Brain microvascular endothelial cell (primary cell): ENCODE data around the gene GORAB.

Source experiments
- DNase-seq: peaks from one replicate; pipeline ENCODE4 v3.0.0-alpha.2; 2020
- H3K27ac ChIP-seq: fragments of 250-450 bp; sonication (Bioruptor Pico); 2 replicates; pipeline ENCODE4 v1.5.1; 2020; ENCODE audit warnings: mild to moderate bottlenecking, moderate library complexity
- H3K27me3 ChIP-seq: fragments of 250-450 bp; sonication (Bioruptor Pico); replicated peaks from 2 replicates; pipeline ENCODE4 v1.5.1; 2020; ENCODE audit warnings: mild to moderate bottlenecking
- H3K36me3 ChIP-seq: fragments of 250-450 bp; sonication (Bioruptor Pico); replicated peaks from 2 replicates; pipeline ENCODE4 v1.5.1; 2020; ENCODE audit warnings: mild to moderate bottlenecking
- H3K4me3 ChIP-seq: 2 replicates; pipeline ENCODE4 v1.5.1; 2011; ENCODE audit warnings: low read depth, mild to moderate bottlenecking, control low read depth, low read length, moderate library complexity
- CTCF ChIP-seq: IDR thresholded peaks from 2 replicates; pipeline ENCODE4 v1.5.1; 2011; ENCODE audit warnings: low read depth, mild to moderate bottlenecking, moderate library complexity, low read length, control low read depth, inconsistent platforms; ENCODE audit errors: missing control alignments
- in situ Hi-C: cut with HindIII; loops from 2 replicates; pipeline ENCODE4 v1.10.0; 2017; ENCODE audit warnings: low sequenced_read_pairs, low pct_ligation_motif_present

Gene GORAB

GRCh38 chr1:170594066-170594626 is 62.2 kb downstream of the GORAB start:
- Histone ChIP-seq H3K4me3 (no peak overlapping the region), H3K27me3 (no peaks in the 10 kb centered on the region), H3K27ac (no peak overlapping the region), H3K36me3 (no peaks in the 10 kb centered on the region)
- in situ Hi-C loops, result no loop called here
- no peak for DNase-seq
- no peak for TF ChIP-seq CTCF

GRCh38 chr1:170596701-170597100 is 64.7 kb downstream of the GORAB start:
- Histone ChIP-seq H3K36me3 (no peaks in the 10 kb centered on the region), H3K27ac (no peak overlapping the region), H3K4me3 (no peak overlapping the region), H3K27me3 (no peaks in the 10 kb centered on the region)
- in situ Hi-C loops, result no loop called here
- DNase-seq, result no peak
- TF ChIP-seq CTCF, result no peak

GRCh38 chr1:170598618-170599017 is 66.7 kb downstream of the GORAB start:
- no peak for DNase-seq
- no peak overlapping the region for H3K27ac ChIP-seq
- H3K36me3 ChIP-seq, result no peaks in the 10 kb centered on the region
- H3K27me3 ChIP-seq, result no peaks in the 10 kb centered on the region
- H3K4me3 ChIP-seq, result no peak overlapping the region
- no peak for TF ChIP-seq CTCF
- in situ Hi-C loops, result no loop called here

- in situ Hi-C loops, result no loop called here
Observed at GRCh38 chr1:170599033-170599432, 67.1 kb downstream of the GORAB start.

GRCh38 chr1:170601866-170602265 is 69.9 kb downstream of the GORAB start:
- Histone ChIP-seq H3K27me3 (no peaks in the 10 kb centered on the region), H3K4me3 (no peak overlapping the region), H3K36me3 (no peaks in the 10 kb centered on the region), H3K27ac (no peak overlapping the region)
- no peak for DNase-seq
- TF ChIP-seq CTCF, result no peak
- in situ Hi-C loops, result no loop called here

More at GRCh38 chr1:170599033-170599432, 67.1 kb downstream of the GORAB start:
- no peak for DNase-seq
- H3K27ac ChIP-seq, result no peak overlapping the region
- no peak overlapping the region for H3K4me3 ChIP-seq
- H3K27me3 ChIP-seq, result no peaks in the 10 kb centered on the region
- no peaks in the 10 kb centered on the region for H3K36me3 ChIP-seq
- TF ChIP-seq CTCF, result no peak
